Left lung (tissue), 10 donors: Measurements from ENCODE around the gene NDUFS2. TPM values are rescaled to one million over a fixed set of nuclear protein-coding genes. Genes with fewer than 3 reads are reported as not detected.

ENCODE experiments used
- ATAC-seq: fragments of 200-7000 bp; cut with Tn5 transposase; one replicate; pipeline ENCODE4 v1.9.1; 2020; ENCODE audit warnings: moderate library complexity
- DNase-seq, 4 donors: peaks; one replicate each; pipeline ENCODE4 v3.0.0-alpha.2; 2013 to 2020
- H3K27ac ChIP-seq, 2 donors: fragments of 200-600 bp; sonication (generic) in 1 of 2; one replicate each; pipeline versions ENCODE4 v1.5.0 to v1.8.0; 2020 to 2021
- H3K27me3 ChIP-seq, 2 donors: fragments of 200-600 bp; sonication (generic) in 1 of 2; one replicate each; pipeline versions ENCODE4 v1.5.0 to v1.8.0; 2020 to 2021
- H3K36me3 ChIP-seq, 2 donors: fragments of 200-600 bp; sonication (generic) in 1 of 2; one replicate each; pipeline versions ENCODE4 v1.5.0 to v1.8.0; 2020 to 2021
- H3K4me1 ChIP-seq, 2 donors: fragments of 200-600 bp; one replicate each; pipeline ENCODE4 v1.8.0; 2021
- H3K4me3 ChIP-seq, 2 donors: fragments of 200-600 bp; sonication (generic) in 1 of 2; one replicate each; pipeline versions ENCODE4 v1.5.0 to v1.8.0; 2020 to 2021; ENCODE audit warnings: mild to moderate bottlenecking in 1 of 2
- H3K9me3 ChIP-seq, 2 donors: fragments of 200-600 bp; sonication (generic) in 1 of 2; one replicate each; pipeline versions ENCODE4 v1.5.0 to v1.8.0; 2020 to 2021
- intact Hi-C, 2 donors: fragments of 100-400 bp; cut with DNase I; formaldehyde crosslinking; loops; one replicate each; pipeline versions ENCODE4 v1.11.2 to v1.14.2; 2022
- polyA plus RNA-seq, 6 donors: library from polyadenylated mRNA; unstranded; fragments of 120-200 nt; gene quantifications; one replicate each; pipeline ENCODE4 v1.2.1, GENCODE V29; 2013; ENCODE audit not compliant: insufficient read length in 6 of 6
- total RNA-seq, 2 donors: library from RNA; stranded (reverse); fragmentation: NEBNext Ultra II Directional; extraction: Animal tissue kit (Norgen Biotek cat#: 25700); gene quantifications; one replicate each; pipeline ENCODE4 v1.2.1, GENCODE V29; 2021
- TF ChIP-seq, protein P1 (sequence below), 2 donors: fragments of 200-600 bp; sonication (generic) in 1 of 2; IDR thresholded peaks; one replicate each; pipeline versions ENCODE4 v1.5.0 to v1.8.0; 2021; ENCODE audit warnings: antibody characterized with exemption in 2 of 2
- donor health status: DM: no; HTN: yes; CAD: no.
- donor health status: DM: no; HTN: no; CAD: no.

NDUFS2 gene
- total and polyA plus RNA-seq, 8 donors: 67.7 to 188 (median 151) TPM

DNA sequence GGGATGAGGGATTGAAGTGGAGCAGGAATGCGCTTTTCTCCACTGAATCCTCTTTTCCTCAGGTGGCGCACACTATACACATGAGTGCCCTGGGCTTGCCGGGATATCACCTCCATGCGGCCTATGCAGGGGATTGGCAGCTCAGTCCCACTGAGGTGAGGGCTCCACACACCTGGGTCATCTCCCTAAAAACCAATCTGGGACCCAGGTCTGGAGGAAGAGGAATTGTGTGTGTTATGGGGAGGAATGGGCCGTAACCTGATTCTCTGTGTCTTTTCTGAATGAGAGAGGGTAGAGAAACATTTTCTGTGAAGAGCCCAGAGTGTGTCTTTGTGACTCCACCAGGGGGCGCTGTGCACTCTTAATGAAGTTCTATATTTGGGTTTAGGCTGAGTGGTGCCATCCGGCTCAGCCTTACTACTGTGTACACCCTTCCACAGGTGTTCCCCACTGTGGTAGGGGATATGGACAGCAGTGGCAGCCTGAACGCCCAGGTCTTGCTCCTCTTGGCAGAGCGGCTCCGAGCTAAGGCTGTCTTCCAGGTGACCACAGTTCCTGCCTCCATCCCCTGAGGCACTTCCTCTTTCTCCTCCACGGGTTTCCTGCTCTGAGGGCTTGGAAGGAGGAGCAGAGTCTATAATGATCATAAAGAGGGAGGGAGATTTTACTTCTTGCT lies 25.2 kb downstream of the NDUFS2 start:
- peak overlapping the region in 1 of 2 donors; percentile 59 for H3K4me3 ChIP-seq

DNA sequence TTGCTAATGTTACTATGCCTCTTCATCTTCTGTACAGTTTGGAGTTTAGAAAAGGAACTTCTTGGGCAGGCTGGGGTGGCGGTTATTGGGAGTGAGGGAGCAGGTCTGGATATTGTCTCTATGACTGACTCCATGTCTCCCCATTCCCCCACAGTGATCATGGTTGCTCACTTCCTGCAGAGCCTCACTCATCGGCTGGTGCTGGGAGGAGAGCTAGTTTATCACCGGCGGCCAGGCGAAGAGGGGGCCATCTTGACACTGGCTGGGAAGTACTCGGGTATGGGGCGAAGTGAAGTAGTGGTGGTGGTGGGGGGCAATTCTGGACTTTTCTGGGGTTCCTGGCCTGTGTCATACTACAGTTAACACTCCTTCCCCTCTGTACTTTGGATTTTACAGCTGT lies 25.9 kb downstream of the NDUFS2 start:
- Histone ChIP-seq H3K36me3 (peaks cover 0 to 29% of the 10 kb centered on the region in 2 donors), H3K4me1 (peaks cover 11 to 37% of the 10 kb centered on the region in 2 donors), H3K27me3 (no peaks in the 10 kb centered on the region), H3K4me3 (peak overlapping the region in 1 of 2 donors; percentile 59), H3K27ac (peak overlapping the region in 1 of 2 donors; percentile 59), H3K9me3 (no peaks in the 10 kb centered on the region)
- intact Hi-C loops: loop anchor here in 1 of 2 donors (10.0 kb wide), 1 partner anchor 157 kb away; no protein-coding TSS in a partner anchor
- TF ChIP-seq, protein P1, sequence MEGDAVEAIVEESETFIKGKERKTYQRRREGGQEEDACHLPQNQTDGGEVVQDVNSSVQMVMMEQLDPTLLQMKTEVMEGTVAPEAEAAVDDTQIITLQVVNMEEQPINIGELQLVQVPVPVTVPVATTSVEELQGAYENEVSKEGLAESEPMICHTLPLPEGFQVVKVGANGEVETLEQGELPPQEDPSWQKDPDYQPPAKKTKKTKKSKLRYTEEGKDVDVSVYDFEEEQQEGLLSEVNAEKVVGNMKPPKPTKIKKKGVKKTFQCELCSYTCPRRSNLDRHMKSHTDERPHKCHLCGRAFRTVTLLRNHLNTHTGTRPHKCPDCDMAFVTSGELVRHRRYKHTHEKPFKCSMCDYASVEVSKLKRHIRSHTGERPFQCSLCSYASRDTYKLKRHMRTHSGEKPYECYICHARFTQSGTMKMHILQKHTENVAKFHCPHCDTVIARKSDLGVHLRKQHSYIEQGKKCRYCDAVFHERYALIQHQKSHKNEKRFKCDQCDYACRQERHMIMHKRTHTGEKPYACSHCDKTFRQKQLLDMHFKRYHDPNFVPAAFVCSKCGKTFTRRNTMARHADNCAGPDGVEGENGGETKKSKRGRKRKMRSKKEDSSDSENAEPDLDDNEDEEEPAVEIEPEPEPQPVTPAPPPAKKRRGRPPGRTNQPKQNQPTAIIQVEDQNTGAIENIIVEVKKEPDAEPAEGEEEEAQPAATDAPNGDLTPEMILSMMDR (IDR thresholded peaks at IDR 0.05): no peak
- no peak for DNase-seq
- no peak for ATAC-seq

More for the DNA sequence above, 25.2 kb downstream of the NDUFS2 start:
- DNase-seq (peak; percentile 60 to 83 (median 77)), ATAC-seq (peak; percentile 68)
- Histone ChIP-seq H3K27me3 (no peaks in the 10 kb centered on the region), H3K27ac (peak overlapping the region in 1 of 2 donors; percentile 59), H3K4me1 (peaks cover 11 to 37% of the 10 kb centered on the region in 2 donors), H3K9me3 (no peaks in the 10 kb centered on the region), H3K36me3 (peaks cover 0 to 29% of the 10 kb centered on the region in 2 donors)
- TF ChIP-seq, protein P1 (IDR thresholded peaks at IDR 0.05): peak; percentile 90 to 96
- intact Hi-C loops: loop anchor here in 1 of 2 donors (10.0 kb wide), 1 partner anchor 157 kb away; no protein-coding TSS in a partner anchor

DNA sequence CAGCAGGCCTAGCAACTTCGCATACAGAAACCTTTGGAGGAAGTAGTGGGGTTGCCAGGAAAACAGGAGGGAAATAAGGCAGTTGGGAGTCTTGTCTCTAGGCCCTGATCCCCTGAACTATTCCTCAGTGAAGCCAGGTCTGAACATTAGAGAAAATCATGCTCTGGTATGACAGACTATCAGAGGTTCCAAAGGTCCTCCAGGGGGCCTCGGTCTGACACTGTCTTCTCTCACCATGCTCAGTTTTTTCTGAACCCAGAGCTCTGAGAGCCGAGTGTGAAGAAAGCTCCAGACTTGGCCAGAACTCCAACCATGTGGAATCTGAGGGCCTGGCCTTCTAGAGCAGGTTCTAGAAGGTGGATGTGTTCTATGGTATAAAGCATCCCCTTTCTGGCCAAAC lies 27.7 kb downstream of the NDUFS2 start:
- DNase-seq: no peak
- peaks cover 0 to 29% of the 10 kb centered on the region in 2 donors for H3K36me3 ChIP-seq
- H3K4me1 ChIP-seq: peaks cover 11 to 29% of the 10 kb centered on the region in 2 donors
- TF ChIP-seq, protein P1 (IDR thresholded peaks at IDR 0.05): no peak
- no peaks in the 10 kb centered on the region for H3K27me3 ChIP-seq
- no peak overlapping the region for H3K27ac ChIP-seq
- no peaks in the 10 kb centered on the region for H3K9me3 ChIP-seq
- intact Hi-C loops: loop anchor here in 1 of 2 donors (10.0 kb wide), 1 partner anchor 155 kb away; no protein-coding TSS in a partner anchor
- ATAC-seq: no peak
- H3K4me3 ChIP-seq: no peak overlapping the region

DNA sequence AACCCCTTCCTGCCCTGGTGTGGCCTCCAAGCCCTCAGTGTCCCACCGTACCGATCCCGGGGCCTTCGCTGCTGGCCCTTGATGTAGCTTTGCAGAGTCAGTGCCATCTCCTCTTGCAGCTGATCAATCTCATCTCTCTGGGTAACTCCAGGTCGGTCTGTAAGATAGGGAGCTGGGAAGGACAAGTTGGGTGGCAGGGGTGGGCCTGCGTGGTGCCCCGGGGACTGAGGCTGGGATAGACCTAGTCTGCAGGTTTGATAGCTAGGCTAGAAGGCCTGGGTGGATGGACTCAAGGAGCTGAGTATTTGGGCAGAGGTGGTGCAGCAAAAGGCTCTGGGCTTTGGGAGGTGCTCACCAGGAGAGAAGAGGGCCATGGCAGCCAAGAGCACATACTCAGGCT lies 28.6 kb downstream of the NDUFS2 start:
- Histone ChIP-seq H3K4me3 (no peak overlapping the region), H3K4me1 (peaks cover 7 to 23% of the 10 kb centered on the region in 2 donors), H3K9me3 (no peaks in the 10 kb centered on the region), H3K36me3 (peaks cover 0 to 29% of the 10 kb centered on the region in 2 donors), H3K27me3 (no peaks in the 10 kb centered on the region), H3K27ac (no peak overlapping the region)
- no peak for DNase-seq
- no peak for ATAC-seq
- intact Hi-C loops: no loop called here
- TF ChIP-seq, protein P1 (IDR thresholded peaks at IDR 0.05): no peak

DNA sequence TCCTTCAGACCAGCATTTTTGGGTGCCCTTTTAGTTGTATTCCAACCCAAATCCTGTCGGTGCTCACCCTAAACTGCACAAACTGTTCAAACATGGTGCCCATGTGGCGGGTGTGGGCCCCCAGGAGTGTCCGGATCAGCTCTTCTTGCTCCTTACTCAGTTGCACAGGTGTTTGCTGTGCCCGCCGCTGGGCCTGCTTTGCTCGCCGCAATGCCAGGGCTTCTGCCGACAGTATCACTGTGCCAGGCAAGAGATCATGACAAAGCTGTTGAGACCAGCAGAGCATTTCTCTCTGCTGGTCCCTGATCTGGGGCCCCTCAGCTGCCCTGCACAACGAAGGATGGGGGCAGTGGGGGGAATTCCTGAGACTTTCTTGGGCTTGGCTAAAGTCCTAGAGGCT lies 30.9 kb downstream of the NDUFS2 start:
- Histone ChIP-seq H3K4me1 (no peaks in the 10 kb centered on the region), H3K9me3 (no peaks in the 10 kb centered on the region), H3K4me3 (no peak overlapping the region), H3K36me3 (peaks cover 0 to 29% of the 10 kb centered on the region in 2 donors), H3K27me3 (no peaks in the 10 kb centered on the region), H3K27ac (no peak overlapping the region)
- no peak for ATAC-seq
- DNase-seq: no peak
- intact Hi-C loops: no loop called here
- TF ChIP-seq, protein P1 (IDR thresholded peaks at IDR 0.05): no peak
